Activated CD4-positive, alpha-beta T cell treated with anti-CD3 and anti-CD28 coated beads, Interleukin-2, amount 50 U/mL, for 16 hours (primary cell): ENCODE measurements around the gene GALNT12.

ENCODE experiments used
- DNase-seq: peaks from one replicate; pipeline ENCODE4 v3.0.0-alpha.2; 2020

GALNT12 gene

GRCh38 chr9:98783518-98784226 is 23.8 kb upstream of the GALNT12 start:
- DNase-seq, result no peak

DNA sequence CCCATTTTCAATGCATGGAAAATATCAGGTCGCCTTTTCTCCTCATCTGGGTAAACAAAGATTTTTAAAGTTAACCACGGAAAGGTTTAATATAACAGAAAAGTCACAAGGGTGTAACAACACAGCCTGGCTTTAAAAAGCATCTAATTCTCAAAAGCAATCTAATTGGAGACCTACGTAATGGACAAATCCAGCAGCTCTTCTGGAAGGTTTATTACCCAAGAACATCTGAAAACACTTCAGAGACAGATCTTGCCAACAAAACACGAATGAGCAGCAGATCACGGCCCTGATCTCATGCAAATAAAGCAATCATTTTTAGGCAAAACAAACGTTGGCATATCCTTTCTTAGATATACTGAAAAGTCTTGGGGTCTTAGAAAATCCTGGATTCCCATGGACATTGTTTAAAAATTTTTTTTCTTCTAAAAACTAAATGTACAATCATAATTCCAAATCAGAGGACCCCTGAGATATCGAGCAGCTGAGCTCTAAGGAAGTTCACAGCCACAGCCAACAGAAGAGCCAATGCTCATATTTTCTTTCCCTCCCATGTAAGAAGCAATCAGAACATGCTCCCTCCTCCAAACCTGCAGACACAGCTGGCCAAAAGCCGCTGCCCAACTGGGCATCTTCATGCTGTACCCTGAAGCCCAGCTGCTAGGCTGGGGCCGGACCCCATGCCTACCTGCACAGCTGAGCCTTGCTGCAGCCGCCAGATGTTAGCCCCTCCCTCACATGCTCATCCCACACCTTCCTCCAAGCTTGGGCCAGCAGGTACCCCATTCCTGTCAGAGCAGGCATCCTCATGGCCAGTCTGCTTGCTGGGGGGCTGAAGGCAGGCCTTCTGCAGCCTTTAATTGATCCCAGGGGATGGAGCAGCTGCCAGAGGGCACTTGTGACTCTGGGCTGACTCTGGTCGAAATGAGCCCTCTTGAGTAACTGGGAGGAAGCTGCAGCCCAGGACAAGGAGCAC is 22.4 kb upstream of the GALNT12 start:
- DNase-seq, result no peak

DNA sequence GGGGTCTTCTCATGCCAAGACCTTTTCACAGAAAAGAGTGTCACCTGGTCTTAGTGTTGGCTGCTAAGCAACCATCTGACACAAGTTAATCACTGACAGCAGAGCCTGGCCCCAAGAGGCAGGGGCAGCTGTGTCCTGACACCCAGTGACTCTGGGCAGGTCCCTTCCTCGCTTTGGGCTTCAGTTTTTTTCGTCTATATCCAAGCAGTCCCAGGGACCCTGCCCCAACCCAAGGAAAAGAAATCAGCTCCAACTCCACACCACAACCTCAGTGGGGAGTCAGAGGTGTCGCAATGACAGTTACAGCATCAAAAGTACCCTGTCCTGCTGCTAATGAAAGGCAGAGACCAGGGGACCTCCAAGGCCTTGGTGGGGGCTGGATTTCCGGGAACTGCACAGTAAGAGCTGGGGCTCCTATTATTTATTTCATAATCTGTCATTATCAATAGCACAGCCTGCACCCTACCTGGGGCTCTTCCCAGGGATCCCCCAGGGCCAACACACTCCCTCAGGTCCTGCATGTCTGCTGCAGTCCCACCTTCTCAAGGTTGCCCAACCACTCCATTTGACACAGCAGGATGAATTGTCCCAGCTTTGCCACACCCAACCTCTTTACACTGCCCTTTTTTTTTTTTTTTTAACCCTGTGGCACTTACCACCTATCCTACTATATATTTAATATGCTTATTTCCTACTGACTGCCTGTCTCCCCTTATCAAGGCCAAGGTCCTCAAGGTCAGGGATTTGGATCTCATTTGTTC is 20.5 kb upstream of the GALNT12 start:
- DNase-seq, result no peak

- no peak for DNase-seq
Observed at GRCh38 chr9:98787766-98788335, 19.6 kb upstream of the GALNT12 start.

GRCh38 chr9:98789483-98790133 is 17.9 kb upstream of the GALNT12 start:
- no peak for DNase-seq

- DNase-seq, result no peak
Observed at GRCh38 chr9:98790134-98790841, 17.2 kb upstream of the GALNT12 start.

DNA sequence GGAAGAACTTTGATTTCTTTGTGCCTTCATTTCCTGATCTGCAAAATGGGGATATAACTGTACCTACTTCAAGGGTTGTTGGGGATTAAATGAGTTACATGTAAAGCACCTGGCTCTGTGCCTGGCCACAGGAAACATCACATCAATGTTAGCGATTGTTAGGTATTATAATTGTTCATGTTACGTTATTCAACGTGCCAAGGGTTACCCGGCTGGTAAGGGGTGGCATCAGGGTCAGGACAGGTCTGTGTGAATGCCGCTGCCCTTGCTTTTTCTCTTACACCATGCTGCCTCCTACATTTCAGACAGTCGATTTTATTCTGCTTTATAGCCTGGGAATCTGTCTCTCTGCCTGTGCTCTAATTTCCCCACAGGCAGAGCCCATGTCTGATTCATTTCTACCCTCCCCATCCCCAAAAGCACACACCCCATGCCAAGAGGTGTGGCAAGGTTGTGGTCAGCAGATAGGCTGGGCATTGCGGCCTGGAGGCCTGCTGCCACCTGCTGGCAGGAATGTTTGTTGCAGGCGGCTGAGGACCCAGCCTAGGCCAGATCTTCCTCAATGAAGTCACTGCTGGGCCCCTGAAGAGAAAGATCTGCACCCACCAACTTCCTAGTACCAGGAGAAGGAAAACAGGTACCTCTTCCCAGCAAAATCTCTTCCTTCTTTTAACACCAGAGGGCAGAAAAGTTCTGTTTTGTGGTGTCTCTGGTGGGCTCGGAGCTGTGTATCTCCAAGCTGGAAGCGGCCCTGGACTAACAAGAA is 16.4 kb upstream of the GALNT12 start:
- DNase-seq, result peak; percentile 70

DNA sequence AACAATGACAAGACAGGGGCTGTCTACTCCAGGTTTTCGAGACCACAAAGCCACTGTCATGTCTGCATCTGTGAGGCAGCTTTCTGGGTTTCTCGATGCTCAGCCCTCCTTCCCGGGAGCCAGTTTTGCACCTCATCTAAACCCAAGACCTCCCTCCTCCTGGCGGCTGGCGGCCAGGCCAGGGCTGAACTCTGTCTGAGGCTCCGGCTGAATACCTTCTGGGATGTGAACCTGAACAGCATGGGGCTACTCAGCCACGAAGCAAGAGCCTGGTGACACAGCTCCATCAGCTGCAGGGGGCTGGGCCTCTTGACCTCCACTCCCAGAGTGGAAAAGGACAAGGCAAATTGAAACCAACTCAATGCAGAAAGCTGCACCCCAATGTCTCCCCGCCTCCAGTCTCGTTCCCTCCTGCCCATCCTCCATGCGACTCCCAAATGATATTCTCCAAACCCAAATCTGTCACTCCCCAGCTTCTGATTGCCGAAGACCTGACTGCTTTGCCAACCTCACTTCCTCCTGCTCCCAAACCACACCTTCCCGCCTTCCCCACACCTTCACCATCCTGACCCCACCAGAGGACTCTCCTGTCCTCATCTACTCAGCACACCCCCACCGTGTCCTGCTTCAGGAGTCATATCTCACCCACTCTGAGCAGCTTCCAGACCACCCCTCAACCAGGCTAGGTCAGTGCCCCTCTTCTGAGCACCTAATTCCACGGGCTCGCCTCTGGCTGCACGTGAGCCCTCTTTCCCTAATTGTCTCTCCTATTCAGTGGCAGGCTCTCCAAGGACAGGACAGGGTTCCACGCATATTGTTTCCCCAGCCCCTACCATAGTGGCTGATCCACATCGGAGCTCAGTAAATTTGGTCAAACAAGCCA is 15.6 kb upstream of the GALNT12 start:
- DNase-seq, result no peak

GRCh38 chr9:98793031-98793430 is 14.4 kb upstream of the GALNT12 start:
- no peak for DNase-seq

- DNase-seq, result no peak
Observed at GRCh38 chr9:98794802-98795201, 12.7 kb upstream of the GALNT12 start.

- no peak for DNase-seq
Observed at GRCh38 chr9:98795295-98795955, 12.0 kb upstream of the GALNT12 start.

DNA sequence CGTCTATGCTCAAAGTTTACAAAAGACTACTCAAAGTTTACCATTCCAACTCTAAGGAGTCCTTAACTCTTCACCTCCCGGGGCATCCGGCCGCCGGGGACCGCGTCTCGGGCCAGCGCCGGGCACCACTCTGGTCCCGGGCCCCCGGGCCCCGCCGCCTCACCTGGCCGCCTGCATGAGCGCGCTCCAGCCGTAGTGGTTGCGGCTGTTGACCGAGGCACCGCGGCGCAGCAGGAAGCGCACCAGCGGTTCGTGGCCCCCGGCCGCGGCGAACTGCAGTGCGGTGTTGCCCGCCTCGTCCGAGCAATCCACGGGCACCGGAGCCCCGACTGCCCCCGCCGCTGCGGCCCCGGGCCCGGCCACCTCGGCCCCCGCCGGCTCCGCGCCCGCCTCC is 11.5 kb upstream of the GALNT12 start:
- peak; percentile 15 for DNase-seq

DNA sequence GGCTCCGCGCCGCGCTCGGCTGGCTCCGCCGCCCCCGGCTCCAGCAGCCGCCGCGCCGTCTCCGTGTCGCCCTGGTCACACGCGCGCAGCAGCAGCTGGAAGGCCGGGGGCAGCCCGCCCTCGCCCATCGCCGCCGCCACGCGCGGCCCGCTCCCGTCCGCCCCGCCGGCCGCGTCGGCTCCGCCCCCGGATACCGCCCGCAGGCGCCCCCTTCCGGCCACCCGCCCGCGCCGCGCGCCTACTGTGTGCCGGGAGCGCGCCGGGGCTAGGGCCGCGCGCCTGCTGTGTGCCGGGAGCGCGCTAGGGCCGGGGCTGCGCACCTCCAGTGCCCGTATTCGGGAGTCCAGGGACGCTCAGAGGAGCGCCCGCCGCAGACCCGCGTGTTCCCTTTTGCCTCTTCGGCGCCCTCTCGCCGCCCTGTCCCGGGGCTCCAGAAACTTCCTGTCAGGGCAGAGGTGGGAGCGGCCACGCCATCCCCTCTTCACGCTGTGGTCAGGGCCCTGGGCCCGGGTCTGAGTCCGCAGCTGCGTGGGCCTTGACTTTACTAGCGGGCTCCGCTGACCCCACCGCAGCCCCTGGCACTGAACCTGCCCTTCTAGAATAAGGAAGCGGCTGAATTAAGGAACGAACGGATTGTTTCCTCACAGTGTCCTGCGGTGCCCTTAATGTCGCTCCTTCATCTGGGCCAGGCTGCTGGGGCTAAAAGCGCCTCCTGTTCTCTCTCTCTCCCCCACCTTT is 10.9 kb upstream of the GALNT12 start, which contains the start of gene ANKS6:
Gene ANKS6 (minus strand): TSS at position 192 of the 738 bp plus-strand sequence. CDS start 64 bp downstream, at position 128.
- peak; percentile 79 for DNase-seq

- no peak for DNase-seq
Observed at GRCh38 chr9:98797491-98797890, 10.0 kb upstream of the GALNT12 start.

DNA sequence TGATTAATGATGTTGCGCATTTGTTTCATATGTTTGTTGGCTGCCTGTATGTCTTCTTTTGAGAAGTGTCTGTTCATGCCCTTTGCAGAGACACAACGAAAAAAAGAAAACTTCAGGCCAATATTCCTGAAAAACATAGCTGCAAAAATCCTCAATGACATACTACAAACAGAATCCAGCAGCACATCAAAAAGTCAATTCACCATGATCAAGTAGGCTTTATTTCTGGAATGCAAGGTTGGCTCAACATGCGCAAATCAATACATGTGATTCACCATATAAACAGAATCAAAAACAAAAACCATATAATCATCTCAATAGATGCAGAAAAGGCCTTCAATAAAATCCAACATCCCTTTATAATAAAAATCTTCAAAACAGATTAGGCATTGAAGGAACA is 9.2 kb upstream of the GALNT12 start:
- DNase-seq, result no peak

DNA sequence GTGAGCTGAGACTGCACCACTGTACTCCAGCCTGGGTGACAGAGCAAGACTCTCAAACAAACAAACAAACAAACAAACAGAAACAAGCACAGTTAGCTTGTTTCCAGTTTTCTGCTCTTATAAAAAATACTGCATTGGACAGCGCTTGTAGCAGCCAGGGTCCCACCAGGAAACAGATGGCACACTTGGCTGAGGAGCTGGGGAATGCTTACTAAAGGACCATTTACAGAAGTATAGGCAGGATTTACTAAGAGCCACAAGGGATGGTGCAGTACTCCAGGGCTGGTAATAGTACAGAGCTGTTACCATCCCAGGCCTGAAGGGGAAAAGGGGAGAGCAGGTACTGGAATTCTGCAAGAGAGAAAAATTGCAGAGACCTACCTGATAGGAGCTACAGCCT is 5.9 kb upstream of the GALNT12 start:
- DNase-seq, result no peak

DNA sequence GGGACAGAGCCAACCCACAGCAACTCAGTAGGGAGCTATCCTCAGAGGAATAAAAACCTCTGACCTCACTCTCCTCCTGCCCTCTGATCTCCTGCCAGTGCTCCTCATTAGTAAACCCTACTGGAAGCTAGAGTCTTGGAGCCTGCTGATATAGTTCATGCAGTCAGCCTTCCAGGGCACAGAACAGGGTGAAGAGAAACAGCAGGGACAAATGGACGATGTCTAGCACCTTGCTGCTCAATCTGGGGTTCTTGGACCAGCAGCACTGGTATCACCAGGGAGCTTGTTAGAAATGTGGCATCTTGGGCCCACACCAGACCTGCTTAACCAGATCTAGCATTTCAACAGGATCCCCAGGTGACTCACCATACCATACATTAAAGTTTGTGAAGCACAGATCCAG is 5.5 kb upstream of the GALNT12 start:
- no peak for DNase-seq

DNA sequence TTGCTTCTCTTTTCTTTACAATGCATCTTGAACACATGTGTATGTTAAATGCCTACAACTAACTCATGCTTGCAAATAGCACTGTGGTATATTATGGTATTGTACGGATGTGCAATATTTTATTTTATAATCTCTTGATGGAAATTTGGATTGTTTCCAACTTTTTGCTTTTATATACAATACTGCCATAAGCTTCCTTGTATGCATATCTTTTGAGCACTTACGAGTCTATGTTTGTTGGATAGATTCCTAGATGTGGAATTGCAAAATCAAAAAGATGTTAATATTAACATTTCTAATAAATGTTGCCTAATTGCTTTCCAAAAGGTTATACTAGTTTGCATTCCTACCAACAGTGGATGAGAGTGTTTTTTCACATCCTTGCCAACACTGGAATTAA is 3.4 kb upstream of the GALNT12 start:
- no peak for DNase-seq
